HUES64 (cell line): Measurements from ENCODE around the gene TANGO6.
A peak's percentile ranks its signal among the peaks of the same experiment; 100 is the strongest.

ENCODE experiments used
- H3K27ac ChIP-seq: 2 replicates; pipeline ENCODE4 v1.7.0; 2013; ENCODE audit warnings: low read depth, low read length, inconsistent platforms
- H3K27me3 ChIP-seq: 2 replicates; pipeline ENCODE4 v1.6.1; 2013; ENCODE audit warnings: mild to moderate bottlenecking, low read length; ENCODE audit not compliant: insufficient read depth
- H3K36me3 ChIP-seq: 2 replicates; pipeline ENCODE4 v1.6.1; 2013; ENCODE audit warnings: mild to moderate bottlenecking, low read length; ENCODE audit not compliant: insufficient read depth
- H3K4me1 ChIP-seq: 2 replicates; pipeline ENCODE4 v1.6.1; 2013; ENCODE audit warnings: mild to moderate bottlenecking, low read length, moderate library complexity; ENCODE audit not compliant: insufficient read depth
- H3K4me3 ChIP-seq: 2 replicates; pipeline ENCODE4 v1.5.1; 2013; ENCODE audit warnings: mild to moderate bottlenecking, low read length, moderate library complexity
- H3K9ac ChIP-seq: 2 replicates; pipeline ENCODE4 v1.6.1; 2013; ENCODE audit warnings: mild to moderate bottlenecking, low read depth, low read length
- H3K9me3 ChIP-seq: 2 replicates; pipeline ENCODE4 v1.6.1; 2013; ENCODE audit warnings: low read depth, low read length; ENCODE audit not compliant: insufficient read depth
- WGBS: fragments of 150-250, 120-280 bp; methylation state at CpG from one replicate; pipeline ENCODE4 v1.1.7; 2013; ENCODE audit warnings: missing lambda C conversion rate; 5-methylcytosine and 5-hydroxymethylcytosine counted together

Gene TANGO6

GRCh38 chr16:69084289-69084688 is 241.0 kb downstream of the TANGO6 start:
- Histone ChIP-seq H3K4me3 (no peak overlapping the region), H3K36me3 (no peaks in the 10 kb centered on the region), H3K9me3 (no peaks in the 10 kb centered on the region), H3K9ac (no peak overlapping the region), H3K27me3 (no peaks in the 10 kb centered on the region), H3K27ac (0 out of 2 replicates have a peak overlapping the region, but pooled peaks have one; percentile 16), H3K4me1 (peaks cover 15% of the 10 kb centered on the region)
- 76% methylated on average over 2 of the region's 2 CpGs for whole genome bisulfite sequencing

GRCh38 chr16:69085032-69085695 is 241.8 kb downstream of the TANGO6 start:
- peaks cover 23% of the 10 kb centered on the region for H3K4me1 ChIP-seq
- no peak overlapping the region for H3K9ac ChIP-seq
- WGBS: 97% methylated on average over 5 of the region's 5 CpGs
- H3K4me3 ChIP-seq: no peak overlapping the region
- no peak overlapping the region for H3K27ac ChIP-seq
- H3K27me3 ChIP-seq: no peaks in the 10 kb centered on the region
- H3K9me3 ChIP-seq: no peaks in the 10 kb centered on the region
- no peaks in the 10 kb centered on the region for H3K36me3 ChIP-seq

- Histone ChIP-seq H3K27ac (no peak overlapping the region), H3K27me3 (no peaks in the 10 kb centered on the region), H3K36me3 (no peaks in the 10 kb centered on the region), H3K4me1 (peaks cover 24% of the 10 kb centered on the region), H3K9ac (no peak overlapping the region), H3K9me3 (no peaks in the 10 kb centered on the region), H3K4me3 (no peak overlapping the region)
- WGBS: 79% methylated on average over 2 of the region's 3 CpGs
Observed at GRCh38 chr16:69087161-69087581, 243.8 kb downstream of the TANGO6 start.

- Histone ChIP-seq H3K9ac (0 out of 2 replicates have a peak overlapping the region, but pooled peaks have one; percentile 50), H3K36me3 (no peaks in the 10 kb centered on the region), H3K27ac (no peak overlapping the region), H3K4me3 (no peak overlapping the region), H3K27me3 (no peaks in the 10 kb centered on the region), H3K4me1 (peaks cover 24% of the 10 kb centered on the region), H3K9me3 (no peaks in the 10 kb centered on the region)
- 86% methylated on average over 4 of the region's 4 CpGs for WGBS
Observed at GRCh38 chr16:69088684-69089083, 245.4 kb downstream of the TANGO6 start.

- Histone ChIP-seq H3K4me1 (peaks cover 18% of the 10 kb centered on the region), H3K4me3 (no peak overlapping the region), H3K36me3 (no peaks in the 10 kb centered on the region), H3K27me3 (no peaks in the 10 kb centered on the region), H3K9ac (peak overlapping the region; percentile 50; the same call in 1 of the 2 replicates), H3K27ac (0 out of 2 replicates have a peak overlapping the region, but pooled peaks have one; percentile 23), H3K9me3 (no peaks in the 10 kb centered on the region)
- 62% methylated on average over 16 of the region's 16 CpGs for WGBS
Observed at GRCh38 chr16:69089091-69089910, 246.0 kb downstream of the TANGO6 start.

GRCh38 chr16:69093974-69094373 is 250.6 kb downstream of the TANGO6 start:
- no peak overlapping the region for H3K4me3 ChIP-seq
- peaks cover 18% of the 10 kb centered on the region for H3K4me1 ChIP-seq
- no peaks in the 10 kb centered on the region for H3K36me3 ChIP-seq
- H3K9ac ChIP-seq: no peak overlapping the region
- 88% methylated on average over 3 of the region's 3 CpGs for WGBS
- no peaks in the 10 kb centered on the region for H3K27me3 ChIP-seq
- no peaks in the 10 kb centered on the region for H3K9me3 ChIP-seq
- H3K27ac ChIP-seq: no peak overlapping the region

GRCh38 chr16:69094501-69094900 is 251.2 kb downstream of the TANGO6 start:
- Histone ChIP-seq H3K4me3 (no peak overlapping the region), H3K4me1 (peaks cover 13% of the 10 kb centered on the region; the same call in 1 of the 2 replicates), H3K9ac (no peak overlapping the region), H3K36me3 (no peaks in the 10 kb centered on the region), H3K27ac (no peak overlapping the region), H3K9me3 (no peaks in the 10 kb centered on the region), H3K27me3 (no peaks in the 10 kb centered on the region)
- 92% methylated on average over 5 of the region's 5 CpGs for WGBS

- Histone ChIP-seq H3K27me3 (no peaks in the 10 kb centered on the region), H3K4me3 (no peak overlapping the region), H3K27ac (no peak overlapping the region), H3K36me3 (no peaks in the 10 kb centered on the region), H3K9me3 (no peaks in the 10 kb centered on the region), H3K4me1 (peaks cover 9% of the 10 kb centered on the region), H3K9ac (no peak overlapping the region)
- WGBS: 95% methylated on average over 6 of the region's 6 CpGs
Observed at GRCh38 chr16:69095193-69095592, 251.9 kb downstream of the TANGO6 start.

GRCh38 chr16:69100071-69100691 is 256.9 kb downstream of the TANGO6 start:
- WGBS: 70% methylated on average over 11 of the region's 11 CpGs
- Histone ChIP-seq H3K27ac (no peak overlapping the region), H3K4me3 (no peak overlapping the region), H3K36me3 (no peaks in the 10 kb centered on the region), H3K9ac (no peak overlapping the region), H3K4me1 (peaks cover 26% of the 10 kb centered on the region), H3K9me3 (no peaks in the 10 kb centered on the region), H3K27me3 (no peaks in the 10 kb centered on the region)

- H3K27ac ChIP-seq: peak within 1 kb of the TSS; percentile 68
- H3K9me3 ChIP-seq: no peaks in the 10 kb centered on the region
- H3K9ac ChIP-seq: peak within 1 kb of the TSS; percentile 69
Observed at GRCh38 chr16:69105501-69106361, 262.4 kb downstream of the TANGO6 start, which contains the start of gene HAS3. TSS of gene HAS3 (plus strand) at chr16:69105653. CDS start at chr16:69109396, 3,743 bp downstream.

More at GRCh38 chr16:69105501-69106361, 262.4 kb downstream of the TANGO6 start, which contains the start of gene HAS3:
- peaks cover 18% of the 10 kb centered on the region for H3K36me3 ChIP-seq
- peaks cover 20% of the 10 kb centered on the region for H3K4me1 ChIP-seq
- H3K4me3 ChIP-seq: peak within 1 kb of the TSS; percentile 85
- H3K27me3 ChIP-seq: no peaks in the 10 kb centered on the region
- under 1% methylated on average over 80 of the region's 80 CpGs for WGBS
